Calu3 (cell line): ENCODE measurements around the gene GAPVD1. TPM values are rescaled to one million over a fixed set of nuclear protein-coding genes. Genes with fewer than 3 reads are reported as not detected.

ENCODE experiments used
- BruUV-seq: library from RNA; stranded (reverse); fragments of 400-500 nt; replicated peaks from 2 replicates; lab custom pipeline; 2021; lab: Mats Ljungman, UMichigan
- CTCF ChIA-PET: fragments of 300-600 bp; sonication (Branson Sonifier 250); formaldehyde crosslinking; loops from one replicate; lab custom pipeline; 2022; ENCODE audit warnings: antibody characterized with exemption; lab: Charles Lee
- DNase-seq: peaks from one replicate; pipeline ENCODE4 v3.0.0; 2022
- H3K27ac Mint-ChIP-seq: one replicate; pipeline ENCODE4 v1.8.0; 2022; ENCODE audit warnings: mixed read lengths; ENCODE audit not compliant: unreplicated experiment
- H3K27me3 Mint-ChIP-seq: one replicate; pipeline ENCODE4 v1.8.0; 2022; ENCODE audit warnings: mixed read lengths; ENCODE audit not compliant: unreplicated experiment
- H3K36me3 Mint-ChIP-seq: one replicate; pipeline ENCODE4 v1.8.0; 2022; ENCODE audit warnings: mild to moderate bottlenecking, moderate library complexity, mixed read lengths; ENCODE audit not compliant: insufficient read depth, unreplicated experiment
- H3K4me1 Mint-ChIP-seq: one replicate; pipeline ENCODE4 v1.8.0; 2022; ENCODE audit warnings: mild to moderate bottlenecking, low read depth, mixed read lengths; ENCODE audit not compliant: unreplicated experiment
- H3K4me3 Mint-ChIP-seq: one replicate; pipeline ENCODE4 v1.8.0; 2022; ENCODE audit warnings: mild to moderate bottlenecking, low read depth, moderate library complexity, mixed read lengths; ENCODE audit not compliant: unreplicated experiment
- H3K9me3 Mint-ChIP-seq: one replicate; pipeline ENCODE4 v1.8.0; 2022; ENCODE audit warnings: low read depth, mixed read lengths; ENCODE audit not compliant: unreplicated experiment
- CTCF ChIP-seq: fragments of 200-600 bp; IDR thresholded peaks from one replicate; pipeline ENCODE4 v1.8.0; 2022; ENCODE audit warnings: antibody characterized with exemption; ENCODE audit not compliant: unreplicated experiment
- intact Hi-C: fragments of 100-400 bp; cut with micrococcal nuclease; formaldehyde crosslinking; loops from one replicate; pipeline ENCODE4 v1.10.0; 2022; ENCODE audit not compliant: unreplicated experiment
- total RNA-seq: library from RNA; stranded (reverse); gene quantifications from 2 replicates; pipeline ENCODE4 v1.2.3, GENCODE V29; 2022

GAPVD1 gene
- total RNA-seq, 1 experiment from 2014 or later = 32.6 TPM

- H3K4me1 Mint-ChIP-seq = no peaks in the 10 kb centered on the region
- intact Hi-C loops = no loop called here
- H3K9me3 Mint-ChIP-seq = no peaks in the 10 kb centered on the region
- no peak for TF ChIP-seq CTCF
- no peak overlapping the region for H3K27ac Mint-ChIP-seq
- H3K27me3 Mint-ChIP-seq = no peaks in the 10 kb centered on the region
- no peaks in the 10 kb centered on the region for H3K36me3 Mint-ChIP-seq
- H3K4me3 Mint-ChIP-seq = no peak overlapping the region
- no TSS peak for BruUV-seq
- DNase-seq = no peak
- CTCF ChIA-PET = interaction anchor here (2.2 kb wide), 1 partner anchor 106 kb away, joined by 21 read pairs; no protein-coding TSS in a partner anchor
Observed at GRCh38 chr9:125361837-125362531, 100.4 kb downstream of the GAPVD1 start.

DNA sequence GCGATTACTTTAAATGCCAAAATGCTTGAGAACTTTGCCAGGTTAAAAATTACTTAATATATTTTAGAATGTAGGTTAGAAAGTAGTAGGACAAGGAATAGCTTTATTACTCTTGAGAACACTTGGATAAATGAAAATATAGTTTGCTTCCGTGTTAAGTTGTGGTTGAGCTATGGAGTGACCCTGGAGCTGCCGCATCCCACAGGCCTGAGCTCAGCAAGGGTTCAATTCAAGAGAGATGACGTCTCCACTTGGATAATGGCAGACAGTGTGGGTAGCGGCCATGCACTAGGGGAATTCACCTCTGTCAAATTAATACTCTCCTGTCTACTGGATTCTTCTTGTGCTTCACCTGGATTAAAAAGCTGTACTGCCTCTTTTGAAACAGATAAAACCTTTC lies 105.0 kb downstream of the GAPVD1 start:
- no peak for DNase-seq
- no TSS peak for BruUV-seq
- Mint-ChIP-seq H3K27me3 (no peaks in the 10 kb centered on the region), H3K4me1 (no peaks in the 10 kb centered on the region), H3K9me3 (no peaks in the 10 kb centered on the region), H3K4me3 (no peak overlapping the region), H3K27ac (no peak overlapping the region), H3K36me3 (no peaks in the 10 kb centered on the region)
- intact Hi-C loops = no loop called here
- CTCF ChIA-PET = interaction anchor here (1.0 kb wide), 1 partner anchor 15 kb away, joined by 4 read pairs; no protein-coding TSS in a partner anchor
- no peak for TF ChIP-seq CTCF

DNA sequence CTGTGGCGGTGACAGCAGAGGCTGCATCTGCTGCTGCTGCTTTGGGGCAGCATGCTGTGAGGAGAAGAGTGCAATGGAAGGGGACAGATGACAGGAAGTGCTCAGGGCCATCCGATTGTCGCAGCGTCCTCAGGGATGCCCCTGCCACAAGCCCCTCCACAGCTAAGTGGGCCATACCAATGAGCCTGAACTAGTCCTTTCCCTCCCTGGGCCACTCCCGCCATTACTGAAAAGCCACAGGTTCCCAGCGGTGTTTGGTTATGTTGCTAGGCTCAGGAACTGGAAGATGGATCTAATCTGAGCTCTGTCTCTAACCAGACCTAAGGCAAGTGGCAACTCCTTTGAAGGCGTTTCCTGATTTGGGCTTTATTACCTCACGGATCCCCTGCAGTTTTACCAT lies 109.2 kb downstream of the GAPVD1 start:
- no peaks in the 10 kb centered on the region for H3K27me3 Mint-ChIP-seq
- H3K9me3 Mint-ChIP-seq = no peaks in the 10 kb centered on the region
- H3K27ac Mint-ChIP-seq = no peak overlapping the region
- CTCF ChIA-PET = no interaction called here
- no peak overlapping the region for H3K4me3 Mint-ChIP-seq
- intact Hi-C loops = loop anchor here (5.0 kb wide), 1 partner anchor 113 kb away; no protein-coding TSS in a partner anchor
- no peaks in the 10 kb centered on the region for H3K36me3 Mint-ChIP-seq
- no peaks in the 10 kb centered on the region for H3K4me1 Mint-ChIP-seq
- no peak for DNase-seq
- no TSS peak for BruUV-seq
- TF ChIP-seq CTCF = no peak

GRCh38 chr9:125372441-125373226 lies 111.0 kb downstream of the GAPVD1 start:
- no peak for TF ChIP-seq CTCF
- Mint-ChIP-seq H3K4me3 (no peak overlapping the region), H3K27ac (no peak overlapping the region), H3K4me1 (no peaks in the 10 kb centered on the region), H3K27me3 (no peaks in the 10 kb centered on the region), H3K9me3 (no peaks in the 10 kb centered on the region), H3K36me3 (no peaks in the 10 kb centered on the region)
- DNase-seq = no peak
- no TSS peak for BruUV-seq
- intact Hi-C loops = loop anchor here (5.0 kb wide), 1 partner anchor 115 kb away; no protein-coding TSS in a partner anchor
- CTCF ChIA-PET = no interaction called here
